Activated naive CD4-positive, alpha-beta T cell (primary cell): ENCODE data around the gene RRN3.
"Not testable (repeated sequence)": the region's sequence is repeated elsewhere in the genome, so short reads cannot be mapped to it uniquely, and the experiment has no call there.

Source experiments
- DNase-seq, 4 experiments: peaks; one replicate each; lab custom pipeline; 2025; lab: John Stamatoyannopoulos, UW

RRN3 gene

GRCh38 chr16:15100372-15100987 lies 6.4 kb upstream of the RRN3 start:
- DNase-seq, result not testable (repeated sequence)

GRCh38 chr16:15099366-15099909 lies 5.4 kb upstream of the RRN3 start:
- DNase-seq, result not testable (repeated sequence)

DNA sequence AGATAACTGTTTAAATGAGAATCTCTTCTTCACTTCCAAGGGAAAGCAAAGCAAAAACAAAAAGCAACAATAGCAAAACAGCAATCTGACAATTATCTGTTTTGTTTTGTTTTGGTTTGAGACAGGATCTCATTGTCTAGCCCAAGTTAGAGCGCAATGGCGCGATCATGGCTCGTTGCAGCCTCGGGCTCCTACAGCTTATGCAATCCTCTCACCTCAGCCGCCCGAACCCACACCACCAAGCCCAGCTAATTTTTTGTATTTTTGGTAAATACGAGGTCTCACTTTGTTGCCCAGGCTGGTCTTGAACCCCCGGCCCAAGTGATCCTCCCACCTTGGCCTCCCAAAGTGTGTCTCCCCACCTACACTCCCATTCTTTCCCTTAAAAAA lies 2.5 kb upstream of the RRN3 start:
- DNase-seq, result not testable (repeated sequence)

DNA sequence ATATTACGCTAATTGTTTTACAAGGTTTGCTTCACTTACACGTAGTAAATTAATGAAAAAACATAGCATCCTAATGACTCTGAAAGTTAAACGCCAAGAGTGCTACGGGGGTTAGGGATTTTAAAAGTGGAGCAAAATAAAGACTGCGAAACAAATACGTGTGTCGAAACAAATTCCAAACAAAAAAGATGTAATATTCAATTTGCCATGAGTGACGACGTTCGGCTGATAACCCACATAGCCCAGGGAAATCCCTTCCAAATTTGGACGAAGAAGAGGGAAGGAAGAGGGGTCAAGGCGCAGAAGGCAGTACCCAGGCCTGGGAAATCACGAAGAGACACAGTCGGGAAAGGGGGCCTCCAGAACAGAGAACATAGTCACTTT lies 509 bp downstream of the RRN3 start:
- DNase-seq, result not testable (repeated sequence)

GRCh38 chr16:15090663-15091269 lies 3.3 kb downstream of the RRN3 start:
- not testable (repeated sequence) for DNase-seq

- not testable (repeated sequence) for DNase-seq
These were observed 11.3 kb downstream of the RRN3 start for GRCh38 chr16:15082788-15083187.

GRCh38 chr16:15080883-15081282 lies 13.2 kb downstream of the RRN3 start:
- not testable (repeated sequence) for DNase-seq

DNA sequence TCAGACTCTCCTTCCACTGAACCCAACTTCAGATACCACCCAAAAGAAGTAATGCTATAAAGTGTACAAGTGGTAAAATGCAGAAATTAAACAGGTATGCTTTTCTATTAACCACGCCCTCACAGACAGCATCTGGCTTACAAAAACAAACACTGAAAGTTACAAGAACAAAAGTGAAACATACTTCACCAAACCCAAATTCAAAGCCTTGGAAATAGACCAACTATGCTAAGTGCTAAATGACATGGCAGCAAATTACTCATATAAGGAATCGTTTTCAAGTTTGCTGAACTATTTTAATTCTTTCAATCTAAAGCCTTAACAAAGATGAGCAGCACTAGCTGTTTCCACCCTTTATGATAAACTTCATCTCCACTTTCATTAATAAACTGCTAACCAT lies 17.9 kb downstream of the RRN3 start:
- not testable (repeated sequence) for DNase-seq

DNA sequence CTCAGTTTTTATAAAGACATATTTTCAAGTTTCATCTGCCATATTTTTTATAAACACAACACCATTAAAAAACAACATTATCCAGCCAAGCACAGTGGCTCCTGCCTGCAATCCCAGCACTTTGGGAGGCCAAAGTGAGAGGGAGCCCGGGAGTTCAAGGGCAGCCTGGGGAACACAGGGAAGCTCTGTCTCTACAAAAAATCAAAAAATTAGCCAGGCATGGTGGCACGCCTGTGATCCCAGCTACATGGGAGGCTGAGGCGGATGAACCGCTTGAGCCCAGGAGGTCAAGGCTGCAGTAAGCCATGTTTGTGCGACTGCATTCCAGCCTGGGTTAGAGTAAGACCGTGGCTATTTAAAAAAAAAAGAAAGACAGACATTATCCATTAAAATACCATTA lies 21.0 kb downstream of the RRN3 start:
- DNase-seq, result no peak

- not testable (repeated sequence) for DNase-seq
These were observed 21.9 kb downstream of the RRN3 start for GRCh38 chr16:15071916-15072769.

DNA sequence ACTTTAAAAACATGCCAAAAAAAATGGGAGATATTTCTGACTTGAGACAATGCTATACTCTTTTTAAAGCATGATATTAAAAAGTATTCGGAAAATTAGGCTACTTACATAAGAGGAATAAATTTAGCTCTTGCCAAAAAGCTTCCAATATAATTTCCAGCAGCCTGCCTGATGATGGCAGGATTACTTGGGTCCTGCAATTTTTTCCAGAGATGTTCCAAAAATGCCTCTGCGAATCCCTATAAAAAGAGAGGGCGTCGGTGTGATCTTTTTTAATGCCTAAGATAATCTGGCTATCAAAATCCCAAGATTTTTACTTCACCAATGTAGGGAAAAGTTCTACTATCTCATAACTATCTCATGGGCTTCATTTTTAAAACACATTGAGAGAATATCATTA lies 23.1 kb downstream of the RRN3 start:
- DNase-seq, result not testable (repeated sequence)

DNA sequence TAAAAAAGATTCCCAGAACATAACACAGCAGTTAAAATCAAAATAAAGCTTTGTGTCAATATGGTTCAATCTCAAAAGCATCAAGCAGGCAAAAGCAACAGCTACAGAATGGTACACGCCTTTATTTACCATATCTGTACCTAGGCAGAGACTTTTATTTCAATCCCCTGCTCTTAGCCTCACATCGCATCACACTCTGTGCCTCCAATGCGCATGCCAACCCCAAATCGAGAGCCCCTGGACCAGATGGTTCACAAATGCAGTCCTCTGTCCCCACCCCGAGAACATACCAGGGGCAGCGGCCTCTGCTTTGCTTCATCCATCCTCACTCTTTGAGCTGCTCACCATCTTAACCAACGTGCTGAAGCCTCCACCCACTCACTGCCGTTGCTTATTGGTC lies 27.4 kb downstream of the RRN3 start:
- not testable (repeated sequence) for DNase-seq

DNA sequence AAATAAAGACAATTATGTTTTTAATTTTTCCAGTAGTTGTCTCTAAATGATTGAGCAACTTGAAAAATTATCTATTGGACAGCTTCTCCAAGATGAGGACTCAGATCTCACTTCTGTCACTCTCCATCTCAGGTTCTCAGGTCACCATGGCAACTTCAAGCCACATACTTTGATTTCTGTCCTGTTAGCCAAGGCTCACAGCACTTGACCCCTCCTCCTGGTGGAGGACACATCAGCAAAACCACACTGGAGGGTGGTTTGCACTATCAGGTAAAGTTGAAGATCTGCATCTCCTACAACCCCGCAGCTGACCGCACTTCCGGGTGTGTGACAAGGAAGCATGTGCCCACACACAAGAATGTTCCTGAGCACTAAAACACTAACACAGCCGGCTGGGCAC lies 28.1 kb downstream of the RRN3 start:
- not testable (repeated sequence) for DNase-seq

- DNase-seq, result not testable (repeated sequence)
These were observed 31.8 kb downstream of the RRN3 start for GRCh38 chr16:15062085-15062810.

GRCh38 chr16:15059324-15059723 lies 34.7 kb downstream of the RRN3 start:
- DNase-seq, result no peak

GRCh38 chr16:15057681-15058417 lies 36.2 kb downstream of the RRN3 start:
- no peak for DNase-seq

DNA sequence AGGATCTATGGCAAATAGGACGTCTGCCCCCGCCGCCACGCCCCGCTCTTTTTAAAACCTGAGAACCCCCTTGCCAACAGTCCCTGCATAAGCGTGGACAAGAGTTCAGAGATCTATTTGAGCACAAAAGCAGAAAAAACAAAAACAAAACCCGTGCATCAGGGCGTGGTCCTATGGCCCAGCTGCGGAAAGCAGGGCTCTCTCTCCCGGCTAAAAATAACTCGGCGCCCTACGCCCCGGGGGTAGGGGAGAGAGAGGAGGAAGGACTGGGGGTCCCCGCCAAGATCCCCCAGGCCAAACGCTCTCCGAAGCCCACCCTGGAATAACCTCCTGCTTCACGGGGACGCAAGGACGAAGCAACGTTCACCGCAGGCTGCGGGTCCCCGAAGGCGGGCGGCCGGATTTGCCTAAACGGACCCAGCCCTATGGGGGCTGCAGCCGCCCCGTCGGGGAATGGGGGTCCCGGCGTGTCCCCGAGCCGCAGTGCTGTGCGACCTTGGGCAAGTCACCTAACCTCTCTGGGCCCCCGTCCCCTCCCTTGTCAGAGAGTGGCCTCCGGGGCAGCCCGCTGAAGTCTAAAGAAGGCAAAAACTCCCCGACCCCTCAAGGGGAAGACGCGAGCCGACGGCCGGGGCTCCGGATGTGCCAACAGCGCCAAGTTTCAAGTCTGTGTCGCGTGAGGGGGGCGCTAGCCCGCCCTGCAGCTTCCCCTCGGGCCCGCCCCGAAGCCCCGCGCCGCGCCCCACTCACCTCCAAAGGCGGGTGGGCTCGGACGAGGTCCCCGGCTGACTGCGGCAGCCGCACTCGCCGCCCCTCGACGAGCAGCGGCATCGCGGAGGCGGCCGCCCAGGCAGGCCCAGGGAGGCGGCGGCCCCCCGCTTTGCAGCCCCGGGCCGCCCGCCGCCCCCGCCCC lies 38.7 kb downstream of the RRN3 start:
- DNase-seq, result peak in 3 of 4 experiments; percentile 61 to 81 (median 67)

- DNase-seq, result no peak
These were observed 39.5 kb downstream of the RRN3 start for GRCh38 chr16:15054357-15055140.

- no peak for DNase-seq
These were observed 40.2 kb downstream of the RRN3 start for GRCh38 chr16:15053904-15054303.
